GM18861 (cell line): ENCODE measurements around the gene EPHB1.

ENCODE experiments used
- ATAC-seq: cut with Tn5 transposase; IDR thresholded peaks from one replicate; pipeline ENCODE4 v1.9.1; 2021; ENCODE audit not compliant: unreplicated experiment

Gene EPHB1

GRCh38 chr3:134794950-134795745, at the start of gene EPHB1:
EPHB1 (plus strand) TSS chr3:134795260.
- peak; percentile 86 for ATAC-seq

DNA sequence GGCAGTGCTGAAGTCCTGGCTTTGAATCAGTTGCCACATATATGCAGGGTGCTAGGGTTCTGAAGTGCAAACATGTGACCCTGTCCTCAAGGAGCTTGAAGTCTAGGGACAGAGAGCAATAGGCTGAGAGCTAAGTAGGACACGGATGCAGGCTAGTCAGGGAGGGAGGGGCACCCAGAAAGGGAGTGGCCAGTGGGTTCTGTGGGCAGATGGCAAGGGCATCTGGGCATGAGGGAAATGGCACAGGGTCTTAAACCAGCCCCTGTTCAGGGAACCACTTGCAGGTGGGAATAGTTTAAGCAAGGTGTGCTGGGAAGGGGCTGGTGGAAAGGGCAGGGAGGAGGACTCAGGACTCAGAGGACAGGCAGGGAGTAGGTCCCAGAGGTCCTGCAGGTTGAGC, 46.4 kb upstream of the EPHB1 start:
- no peak for ATAC-seq

DNA sequence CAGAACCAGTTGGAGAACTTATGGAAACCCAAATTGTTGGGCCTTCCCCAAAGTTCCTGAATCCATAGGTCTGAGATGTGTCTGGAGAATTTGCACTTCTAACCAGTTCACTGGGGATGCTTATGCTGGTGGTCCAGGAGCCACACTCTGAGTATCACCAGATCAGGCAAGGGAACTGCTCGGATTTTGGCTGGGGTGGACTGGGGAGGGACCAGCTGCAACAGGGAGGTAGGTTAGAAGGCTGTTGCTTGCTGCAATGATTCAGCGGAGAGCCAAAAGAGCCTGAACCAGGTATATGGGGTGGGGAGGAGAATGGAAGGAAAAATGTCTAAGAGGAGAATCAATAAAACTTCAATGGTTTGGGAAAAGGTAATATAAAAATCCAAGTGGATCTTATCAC, 45.9 kb upstream of the EPHB1 start:
- ATAC-seq: no peak

- no peak for ATAC-seq
These were observed 45.1 kb upstream of the EPHB1 start for GRCh38 chr3:134749802-134750553.

DNA sequence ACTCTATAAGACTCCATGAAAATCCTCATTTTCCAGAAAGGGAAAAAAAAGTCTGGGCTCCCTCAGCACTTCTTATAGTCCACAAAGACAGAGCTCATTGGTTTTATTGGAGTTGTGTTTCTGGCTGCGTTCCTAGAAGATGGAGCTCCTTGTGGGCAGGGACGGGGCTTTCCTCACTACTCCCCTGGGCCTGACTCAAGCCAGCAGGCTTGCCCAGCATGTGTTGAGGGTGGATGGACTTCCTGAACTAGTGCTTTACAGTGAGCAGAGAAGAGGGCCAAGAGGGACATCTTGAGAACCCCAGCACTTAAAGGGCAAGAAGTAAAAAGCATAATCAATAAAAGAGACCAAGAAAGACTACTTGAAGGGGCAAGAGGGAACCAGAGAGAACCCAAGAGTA, 43.2 kb upstream of the EPHB1 start:
- ATAC-seq: no peak

GRCh38 chr3:134752761-134753461, 42.1 kb upstream of the EPHB1 start:
- ATAC-seq: no peak

DNA sequence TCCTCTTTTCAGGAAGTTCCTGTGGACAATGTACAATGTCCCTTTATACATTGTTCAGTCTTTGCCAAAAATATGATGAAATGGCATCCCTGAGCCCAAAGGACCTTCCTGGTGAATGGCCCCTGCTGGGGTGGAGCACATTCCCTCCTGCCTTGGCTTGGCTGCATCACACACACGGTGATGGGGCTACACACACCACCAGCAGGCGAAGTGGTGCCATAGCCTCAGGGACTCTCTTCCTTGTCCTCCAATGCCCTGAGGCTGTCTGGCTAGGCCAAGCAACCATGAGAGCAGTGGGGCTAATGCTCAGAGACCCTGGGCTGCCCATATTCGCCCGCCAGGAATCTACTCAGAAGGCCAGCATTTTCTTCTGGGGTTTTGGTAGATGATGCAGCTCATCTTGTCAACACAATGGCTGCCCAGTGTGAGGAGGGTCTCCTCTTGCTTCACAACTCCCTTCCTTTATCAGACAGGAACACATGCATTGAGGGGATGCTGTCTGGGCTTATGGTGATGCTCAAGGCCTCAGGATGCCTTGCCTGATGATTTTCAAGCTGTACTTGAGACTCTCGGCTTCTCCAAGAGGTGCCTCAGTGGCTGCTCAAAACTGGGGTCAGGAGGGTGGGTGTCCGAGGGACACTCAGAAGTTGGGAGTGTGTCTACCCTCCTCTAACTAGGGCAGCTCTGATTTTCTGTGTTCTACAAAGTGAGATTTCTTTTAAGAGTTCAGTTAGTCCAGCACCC, 40.9 kb upstream of the EPHB1 start:
- no peak for ATAC-seq

DNA sequence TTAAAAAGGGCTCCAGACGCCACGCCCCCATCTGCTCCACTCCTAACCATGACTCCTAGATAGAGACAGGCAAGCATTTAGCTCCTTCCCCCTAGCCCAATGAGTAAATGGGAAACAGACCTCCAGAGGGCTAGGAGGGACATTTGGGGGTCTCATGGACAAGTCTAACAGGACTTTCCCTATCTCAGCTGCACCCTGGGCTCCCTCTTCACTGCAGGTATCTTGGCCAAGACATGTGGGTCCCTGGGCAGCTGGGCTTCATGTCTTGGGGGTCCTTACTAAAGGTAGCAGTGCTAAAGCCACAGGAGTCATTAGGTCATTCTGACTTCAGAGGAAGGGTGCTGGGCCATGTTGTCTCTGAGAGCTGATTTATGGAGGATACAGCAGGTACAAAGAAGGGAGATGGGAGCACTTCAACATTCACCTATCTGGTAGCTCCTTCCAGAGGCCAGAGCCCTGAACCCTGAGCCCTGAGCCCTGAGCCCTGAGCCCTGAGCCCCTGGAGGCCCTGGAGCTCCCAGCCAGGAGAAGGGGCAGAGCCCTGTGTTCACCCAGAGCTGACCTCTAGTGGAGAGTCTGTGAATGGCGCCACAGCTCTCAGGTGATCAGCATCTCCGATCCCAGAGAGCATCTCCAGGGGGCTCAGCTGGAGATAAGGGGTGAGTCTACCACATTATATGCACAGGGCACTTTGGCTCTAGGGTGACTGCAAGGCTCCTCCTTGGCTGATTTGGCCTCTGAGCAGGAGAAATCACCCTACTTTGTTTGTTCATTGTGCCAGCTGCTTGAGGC, 40.1 kb upstream of the EPHB1 start:
- no peak for ATAC-seq

- ATAC-seq: no peak
These were observed 39.2 kb upstream of the EPHB1 start for GRCh38 chr3:134755821-134756220.

DNA sequence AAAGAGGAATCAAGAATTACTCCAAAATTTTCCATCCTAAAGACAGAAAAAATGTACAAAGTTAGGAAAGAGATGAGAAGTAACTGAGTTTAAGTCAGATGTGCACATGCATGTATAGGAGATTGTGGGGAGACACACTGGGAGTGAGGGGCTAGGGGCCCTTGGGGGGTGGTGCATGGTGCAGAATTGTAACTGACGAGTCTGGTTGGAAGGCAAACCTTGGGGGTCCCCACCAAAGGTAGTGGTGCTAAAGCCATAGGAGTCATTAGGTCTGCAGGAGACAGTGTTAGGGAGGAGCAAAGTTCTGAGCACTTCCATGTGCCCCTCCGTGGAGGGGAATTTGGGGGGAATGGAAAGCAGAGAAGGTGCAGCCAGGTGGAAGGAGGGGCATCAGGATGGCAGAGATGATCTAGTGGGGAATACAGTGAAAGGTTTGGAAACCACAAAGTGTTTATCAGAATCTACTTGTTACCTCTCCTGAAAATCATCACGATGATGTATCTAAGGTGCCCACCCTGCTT, 37.5 kb upstream of the EPHB1 start:
- ATAC-seq: no peak

GRCh38 chr3:134761213-134761612, 33.8 kb upstream of the EPHB1 start:
- no peak for ATAC-seq

DNA sequence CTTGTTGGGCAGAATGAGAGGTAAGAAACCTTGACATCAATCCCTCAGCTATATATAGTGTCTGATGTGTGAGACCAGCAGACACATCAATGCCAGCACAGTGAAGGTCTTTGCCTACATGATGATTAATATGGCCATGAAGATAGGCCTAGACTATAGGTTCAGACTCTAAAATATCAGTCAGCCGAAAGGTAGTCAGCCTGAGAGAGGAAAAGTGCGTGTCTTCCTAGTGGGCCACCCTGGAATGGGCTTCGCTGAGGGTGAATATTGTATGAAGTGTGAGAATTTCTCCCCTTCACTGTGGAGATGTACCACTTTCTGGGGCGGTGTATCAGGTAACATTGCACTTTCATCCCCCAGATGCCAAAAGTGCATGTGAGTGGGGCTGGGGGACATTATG, 33.0 kb upstream of the EPHB1 start:
- ATAC-seq: no peak

- ATAC-seq: no peak
These were observed 29.6 kb upstream of the EPHB1 start for GRCh38 chr3:134765468-134765867.

GRCh38 chr3:134766290-134766689, 28.8 kb upstream of the EPHB1 start:
- ATAC-seq: no peak

GRCh38 chr3:134768116-134768515, 26.9 kb upstream of the EPHB1 start:
- no peak for ATAC-seq

GRCh38 chr3:134768837-134769236, 26.2 kb upstream of the EPHB1 start:
- no peak for ATAC-seq

DNA sequence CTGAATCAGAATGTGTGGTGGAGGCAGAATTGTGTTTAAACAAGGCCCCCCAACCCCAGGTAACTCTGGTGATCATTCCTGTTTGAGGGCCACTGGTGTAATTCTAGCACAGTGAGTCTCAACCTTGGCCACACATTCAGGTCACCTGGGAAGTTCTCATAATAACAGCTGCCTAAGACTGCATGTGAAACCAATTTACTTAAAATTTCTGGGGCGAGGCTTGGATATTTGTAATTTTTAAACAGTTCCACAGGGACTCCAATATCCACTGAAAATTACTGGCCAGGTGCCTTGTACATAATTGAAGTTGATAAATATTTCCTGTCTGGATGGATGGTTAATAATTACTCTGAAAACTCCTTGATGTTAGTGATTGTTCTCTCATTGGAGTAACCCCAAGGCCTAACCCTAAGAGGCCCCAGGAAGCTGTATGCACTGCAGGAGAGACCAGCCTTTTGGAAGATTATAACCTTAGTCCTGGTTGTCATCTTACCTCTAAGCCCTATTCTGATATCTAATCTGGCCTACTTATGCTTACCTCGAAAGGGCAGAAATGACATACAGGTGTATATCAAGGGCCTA, 25.7 kb upstream of the EPHB1 start:
- no peak for ATAC-seq

- ATAC-seq: no peak
These were observed 23.0 kb upstream of the EPHB1 start for GRCh38 chr3:134772011-134772410.

GRCh38 chr3:134772591-134772990, 22.5 kb upstream of the EPHB1 start:
- no peak for ATAC-seq

GRCh38 chr3:134775831-134776230, 19.2 kb upstream of the EPHB1 start:
- no peak for ATAC-seq
